ENCODE results near the gene SYT2. TPM values are rescaled to one million over a fixed set of nuclear protein-coding genes. Genes with fewer than 3 reads are reported as not detected.

Gene SYT2
- total and polyA plus RNA-seq, 2 of the 13 experiments (the other 11 are each of a cell fraction or from before 2014, with no cell fraction given): not detected

DNA sequence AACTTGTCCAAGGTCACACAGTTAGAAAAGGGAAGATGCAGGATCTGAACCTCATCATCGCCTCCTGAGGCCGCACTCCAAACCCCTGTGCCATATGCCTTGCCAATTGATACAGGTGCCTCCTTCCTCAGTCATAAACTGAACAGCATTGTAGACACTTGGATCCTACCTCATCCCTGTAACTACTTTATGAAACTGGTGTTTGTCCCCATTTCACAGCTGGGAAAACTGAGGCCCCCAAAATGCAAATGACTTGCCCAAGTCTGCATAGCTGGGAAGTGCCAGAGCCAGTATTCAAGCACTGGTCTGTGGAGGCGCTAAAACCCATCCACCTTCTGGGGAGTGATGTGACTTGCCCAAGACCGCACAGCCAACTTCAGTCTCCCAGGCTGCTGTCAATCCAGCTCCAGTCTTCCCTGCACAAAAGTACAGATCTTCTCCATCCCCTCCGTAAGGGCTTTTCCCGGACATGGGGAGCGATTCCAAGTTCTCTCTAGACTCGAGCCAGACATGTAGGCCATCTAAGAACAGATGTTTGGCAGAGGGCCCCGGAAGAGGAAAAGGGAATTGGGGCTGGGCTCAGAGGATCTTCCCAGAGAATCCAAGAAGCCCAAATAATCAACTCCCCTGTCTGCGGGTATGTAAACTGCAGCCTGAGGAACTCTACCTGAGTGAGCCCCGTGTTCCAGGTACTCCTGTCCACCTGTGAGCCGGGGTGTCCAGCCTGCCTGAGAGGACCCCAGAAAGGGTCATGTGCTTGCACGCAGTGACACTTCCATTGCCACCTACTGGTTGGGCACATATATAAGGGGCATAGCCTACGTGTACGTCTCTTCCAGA lies 60.5 kb downstream of the SYT2 start (continued):
- TF ChIP-seq, protein P1, sequence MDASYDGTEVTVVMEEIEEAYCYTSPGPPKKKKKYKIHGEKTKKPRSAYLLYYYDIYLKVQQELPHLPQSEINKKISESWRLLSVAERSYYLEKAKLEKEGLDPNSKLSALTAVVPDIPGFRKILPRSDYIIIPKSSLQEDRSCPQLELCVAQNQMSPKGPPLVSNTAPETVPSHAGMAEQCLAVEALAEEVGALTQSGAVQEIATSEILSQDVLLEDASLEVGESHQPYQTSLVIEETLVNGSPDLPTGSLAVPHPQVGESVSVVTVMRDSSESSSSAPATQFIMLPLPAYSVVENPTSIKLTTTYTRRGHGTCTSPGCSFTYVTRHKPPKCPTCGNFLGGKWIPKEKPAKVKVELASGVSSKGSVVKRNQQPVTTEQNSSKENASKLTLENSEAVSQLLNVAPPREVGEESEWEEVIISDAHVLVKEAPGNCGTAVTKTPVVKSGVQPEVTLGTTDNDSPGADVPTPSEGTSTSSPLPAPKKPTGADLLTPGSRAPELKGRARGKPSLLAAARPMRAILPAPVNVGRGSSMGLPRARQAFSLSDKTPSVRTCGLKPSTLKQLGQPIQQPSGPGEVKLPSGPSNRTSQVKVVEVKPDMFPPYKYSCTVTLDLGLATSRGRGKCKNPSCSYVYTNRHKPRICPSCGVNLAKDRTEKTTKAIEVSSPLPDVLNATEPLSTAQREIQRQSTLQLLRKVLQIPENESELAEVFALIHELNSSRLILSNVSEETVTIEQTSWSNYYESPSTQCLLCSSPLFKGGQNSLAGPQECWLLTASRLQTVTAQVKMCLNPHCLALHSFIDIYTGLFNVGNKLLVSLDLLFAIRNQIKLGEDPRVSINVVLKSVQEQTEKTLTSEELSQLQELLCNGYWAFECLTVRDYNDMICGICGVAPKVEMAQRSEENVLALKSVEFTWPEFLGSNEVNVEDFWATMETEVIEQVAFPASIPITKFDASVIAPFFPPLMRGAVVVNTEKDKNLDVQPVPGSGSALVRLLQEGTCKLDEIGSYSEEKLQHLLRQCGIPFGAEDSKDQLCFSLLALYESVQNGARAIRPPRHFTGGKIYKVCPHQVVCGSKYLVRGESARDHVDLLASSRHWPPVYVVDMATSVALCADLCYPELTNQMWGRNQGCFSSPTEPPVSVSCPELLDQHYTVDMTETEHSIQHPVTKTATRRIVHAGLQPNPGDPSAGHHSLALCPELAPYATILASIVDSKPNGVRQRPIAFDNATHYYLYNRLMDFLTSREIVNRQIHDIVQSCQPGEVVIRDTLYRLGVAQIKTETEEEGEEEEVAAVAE (CRISPR knock-in tag; IDR thresholded peaks at IDR 0.05; ENCODE audit: borderline replicate concordance): no peak

DNA sequence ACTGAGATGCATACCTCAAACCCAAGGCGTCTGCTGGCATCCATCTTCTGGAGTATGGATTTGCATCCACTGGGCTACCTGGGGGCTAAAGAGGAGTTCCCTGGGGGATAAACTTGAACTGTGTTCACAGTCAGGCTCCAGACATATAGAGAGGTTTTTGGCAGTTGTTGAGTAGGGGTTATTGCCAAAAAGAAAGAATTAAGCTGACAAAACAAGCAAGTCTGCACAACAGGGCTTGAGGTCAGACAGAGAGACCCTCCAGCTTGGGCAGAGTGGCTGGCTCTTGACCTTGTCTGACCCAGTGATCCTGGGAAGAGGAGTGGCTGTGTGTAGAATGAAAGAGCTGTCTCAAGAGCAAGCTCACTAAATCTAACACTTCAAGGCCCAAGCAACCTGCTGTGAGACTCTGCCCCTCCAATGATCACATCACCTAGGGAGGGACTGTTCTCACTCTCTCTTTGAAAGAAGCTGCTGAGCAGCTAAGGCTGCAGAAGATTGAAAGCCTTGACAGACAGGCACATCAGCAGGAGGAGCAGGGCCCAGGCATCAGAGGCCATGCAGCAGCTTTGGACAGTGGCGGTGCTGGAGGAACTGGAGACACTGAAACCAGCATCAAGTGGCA lies 61.5 kb downstream of the SYT2 start:
- H3K27ac ChIP-seq (ENCODE audit: extremely low read length, insufficient read depth, low read length): no peak overlapping the region
- no peak overlapping the region for H3K4me2 ChIP-seq (ENCODE audit: low read depth, low read length)
- peaks cover 7% of the 10 kb centered on the region; the same call in 1 of the 2 replicates for H3K4me1 ChIP-seq (ENCODE audit: insufficient read depth, low read length)
- intact Hi-C loops (cut with micrococcal nuclease; ENCODE audit: unreplicated experiment) (no loop called here), in situ Hi-C loops (cut with HindIII; ENCODE audit: extremely low pct_ligation_motif_present, low pct_unique_long_range_greater_than_20kb) (no loop called here)
- ATAC-seq (no peak), FAIRE-seq (no peak), DNase-seq (ENCODE audit: low spot score) (no peak)
- H3K36me3 ChIP-seq (replicated peaks in 1 of 2; ENCODE audit: control insufficient read depth in 1 of 2, insufficient read depth in 2 of 2, low read length in 2 of 2): no peaks in the 10 kb centered on the region
- H4K20me1 ChIP-seq (ENCODE audit: insufficient read depth, low read length): 0 out of 2 replicates have a peak, but pooled peaks cover 2% of the 10 kb centered on the region
- H3K9ac ChIP-seq (ENCODE audit: insufficient read depth, low read depth, low read length): no peak overlapping the region
- ChIA-PET POLR2A (no interaction called here), CTCF (ENCODE audit: low intra/inter-chr PET ratio, low total read pairs) (no interaction called here)
- 6% methylated on average over 2 of the region's 2 CpGs for WGBS (ENCODE audit: low lambda C conversion rate)
- no peak overlapping the region for H3K4me3 ChIP-seq (replicated peaks in 1 of 3; ENCODE audit: insufficient read depth in 1 of 3, low read depth in 2 of 3, low read length in 3 of 3)
- no peaks in the 10 kb centered on the region for H3K79me2 ChIP-seq (ENCODE audit: insufficient read depth, low read length)
- no TSS peak for BruUV-seq (replicated peaks)
- H3K27me3 ChIP-seq (ENCODE audit: control insufficient read depth in 1 of 2, insufficient read depth in 2 of 2, low read length in 2 of 2): peaks cover 6 to 63% of the 10 kb centered on the region in 2 experiments; a peak in 4 of 5 replicates
- H2AFZ ChIP-seq (ENCODE audit: low read length): no peak overlapping the region
- H3K9me3 ChIP-seq (ENCODE audit: low read length): no peaks in the 10 kb centered on the region
- no peak for TF ChIP-seq HNRNPUL1 (IDR thresholded peaks at IDR 0.05; ENCODE audit: low read depth, low read length)
- no peak for TF ChIP-seq ZNF570 (CRISPR knock-in tag; IDR thresholded peaks at IDR 0.05; ENCODE audit: borderline replicate concordance)
- TF ChIP-seq SALL1 (CRISPR knock-in tag; IDR thresholded peaks at IDR 0.05): no peak
- TF ChIP-seq CBX1 (IDR thresholded peaks at IDR 0.05; ENCODE audit: low read depth): no peak
- TF ChIP-seq REL (CRISPR knock-in tag; conservative IDR thresholded peaks at IDR 0.05): no peak
- TF ChIP-seq ZNF713 (CRISPR knock-in tag; IDR thresholded peaks at IDR 0.05): no peak
- no peak for TF ChIP-seq KLF13 (CRISPR knock-in tag; IDR thresholded peaks at IDR 0.05)
- TF ChIP-seq SATB2 (CRISPR knock-in tag; IDR thresholded peaks at IDR 0.05): no peak
- TF ChIP-seq CREM (IDR thresholded peaks at IDR 0.05): no peak
- TF ChIP-seq CREM (CRISPR knock-in tag; IDR thresholded peaks at IDR 0.05): no peak
- TF ChIP-seq SMYD3 (CRISPR knock-in tag; IDR thresholded peaks at IDR 0.05): no peak
- TF ChIP-seq, protein P2, sequence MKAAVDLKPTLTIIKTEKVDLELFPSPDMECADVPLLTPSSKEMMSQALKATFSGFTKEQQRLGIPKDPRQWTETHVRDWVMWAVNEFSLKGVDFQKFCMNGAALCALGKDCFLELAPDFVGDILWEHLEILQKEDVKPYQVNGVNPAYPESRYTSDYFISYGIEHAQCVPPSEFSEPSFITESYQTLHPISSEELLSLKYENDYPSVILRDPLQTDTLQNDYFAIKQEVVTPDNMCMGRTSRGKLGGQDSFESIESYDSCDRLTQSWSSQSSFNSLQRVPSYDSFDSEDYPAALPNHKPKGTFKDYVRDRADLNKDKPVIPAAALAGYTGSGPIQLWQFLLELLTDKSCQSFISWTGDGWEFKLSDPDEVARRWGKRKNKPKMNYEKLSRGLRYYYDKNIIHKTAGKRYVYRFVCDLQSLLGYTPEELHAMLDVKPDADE (CRISPR knock-in tag; IDR thresholded peaks at IDR 0.05): no peak
- TF ChIP-seq RORA (CRISPR knock-in tag; IDR thresholded peaks at IDR 0.05): no peak
- no peak for TF ChIP-seq NFYC (CRISPR knock-in tag; IDR thresholded peaks at IDR 0.05)
- TF ChIP-seq, protein P3, sequence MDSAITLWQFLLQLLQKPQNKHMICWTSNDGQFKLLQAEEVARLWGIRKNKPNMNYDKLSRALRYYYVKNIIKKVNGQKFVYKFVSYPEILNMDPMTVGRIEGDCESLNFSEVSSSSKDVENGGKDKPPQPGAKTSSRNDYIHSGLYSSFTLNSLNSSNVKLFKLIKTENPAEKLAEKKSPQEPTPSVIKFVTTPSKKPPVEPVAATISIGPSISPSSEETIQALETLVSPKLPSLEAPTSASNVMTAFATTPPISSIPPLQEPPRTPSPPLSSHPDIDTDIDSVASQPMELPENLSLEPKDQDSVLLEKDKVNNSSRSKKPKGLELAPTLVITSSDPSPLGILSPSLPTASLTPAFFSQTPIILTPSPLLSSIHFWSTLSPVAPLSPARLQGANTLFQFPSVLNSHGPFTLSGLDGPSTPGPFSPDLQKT (CRISPR knock-in tag; IDR thresholded peaks at IDR 0.05; ENCODE audit: borderline replicate concordance): no peak
